SIG-M5 treated with dmso at 0.1 percent for 504 hours (cell line): ENCODE data around the gene DSCAML1.
A peak's percentile ranks its signal among the peaks of the same experiment; 100 is the strongest.
"Not testable (repeated sequence)": the region's sequence is repeated elsewhere in the genome, so short reads cannot be mapped to it uniquely, and the experiment has no call there.

Experiments
- DNase-seq: peaks from one replicate; lab custom pipeline; 2025; ENCODE audit not compliant: unreplicated experiment; lab: John Stamatoyannopoulos, UW

DSCAML1 gene

DNA sequence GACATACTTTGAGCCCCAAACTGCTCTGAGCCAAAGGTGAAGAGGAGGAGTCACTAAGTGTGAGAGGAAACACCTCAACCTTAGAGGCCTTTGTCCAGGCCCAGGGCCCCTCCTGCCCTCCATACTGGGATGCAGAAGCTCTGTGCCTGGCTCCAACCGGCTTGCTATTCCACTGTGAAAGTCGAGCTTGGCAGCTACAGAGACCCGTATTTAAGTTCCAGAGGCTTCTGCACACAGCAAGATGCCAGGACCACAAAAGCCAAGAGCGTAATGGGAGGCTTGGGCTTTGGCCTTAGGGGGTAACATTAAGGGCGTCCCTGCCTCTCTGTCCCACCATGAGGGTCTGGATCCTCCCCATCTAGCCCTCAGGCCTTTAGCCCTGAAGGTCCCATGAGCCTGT, 31.9 kb downstream of the DSCAML1 start:
- DNase-seq, result no peak

DNA sequence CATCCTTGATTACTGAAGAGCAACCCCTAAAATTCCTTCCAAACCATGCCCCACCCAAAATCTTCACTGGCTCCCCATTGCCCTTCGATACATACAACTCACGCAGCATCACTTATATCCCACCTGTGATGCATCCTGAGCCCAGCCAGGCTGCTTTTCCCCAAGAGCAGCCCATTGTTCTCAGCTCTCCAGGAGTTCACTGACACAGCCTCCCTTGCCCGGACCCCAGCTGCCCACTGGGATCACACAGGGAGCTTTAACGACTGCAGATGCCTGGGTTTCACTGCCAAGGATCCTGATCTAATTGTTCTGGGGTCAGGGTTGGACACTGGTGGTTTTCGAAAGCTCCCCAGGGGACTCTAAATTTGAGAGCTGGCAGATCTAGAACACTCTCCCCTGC, 33.6 kb downstream of the DSCAML1 start:
- not testable (repeated sequence) for DNase-seq

DNA sequence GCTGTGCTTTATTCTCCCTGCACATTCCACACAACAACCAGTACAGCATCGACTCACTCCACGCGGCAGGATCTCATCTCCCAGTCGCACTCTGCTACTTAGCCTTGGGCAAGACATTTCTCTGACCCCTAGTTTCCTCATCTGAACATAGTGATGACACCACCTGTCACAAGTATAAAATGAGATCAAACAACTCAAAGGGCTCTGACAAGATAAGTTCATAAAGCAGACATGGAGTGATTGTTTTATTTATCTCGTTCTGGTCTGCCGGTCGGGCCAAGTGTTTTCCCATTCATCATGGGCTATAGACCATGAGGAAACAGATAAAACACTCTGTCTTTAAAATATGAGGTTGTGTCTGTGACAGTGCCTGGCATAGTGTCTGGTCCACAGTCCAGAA, 35.0 kb downstream of the DSCAML1 start:
- DNase-seq, result no peak

DNA sequence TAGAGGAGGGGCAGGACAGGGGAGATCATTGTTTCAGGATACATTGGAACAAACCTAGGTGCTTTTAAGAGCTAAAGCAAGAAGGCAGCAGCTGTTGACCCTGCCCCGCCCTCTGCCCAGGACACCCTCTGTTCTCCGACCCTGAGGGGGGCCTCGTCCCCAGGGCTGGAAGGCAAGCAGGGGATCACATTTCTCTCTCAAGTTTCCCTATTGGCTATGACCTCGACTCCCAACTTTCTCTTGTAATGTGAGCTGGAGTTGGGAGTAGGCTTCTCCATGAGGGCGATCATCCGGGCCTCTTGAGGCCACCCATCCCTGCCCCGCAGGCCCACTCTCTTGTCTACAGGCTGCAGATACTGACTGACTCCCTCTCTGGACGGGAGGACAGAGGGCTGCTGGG, 37.7 kb downstream of the DSCAML1 start:
- no peak for DNase-seq

DNA sequence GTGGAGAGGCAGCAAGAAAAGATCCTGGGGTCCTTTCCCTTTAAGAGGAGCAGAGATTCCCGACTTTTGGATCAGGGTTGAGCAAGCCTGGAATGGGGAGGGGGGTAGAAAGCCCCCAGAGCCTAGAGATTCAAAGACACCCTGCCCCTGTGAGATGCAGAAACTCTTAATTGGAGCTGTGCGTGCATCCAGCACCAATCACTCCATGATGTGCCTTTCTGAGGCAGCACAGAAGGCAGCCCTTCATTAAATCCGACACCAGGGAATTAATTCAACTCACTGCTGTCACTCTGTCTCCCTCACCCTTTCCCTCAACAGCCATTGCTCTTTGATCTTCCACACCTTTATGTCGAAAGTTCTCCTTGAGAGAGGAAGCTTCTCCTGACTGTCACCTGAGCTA, 43.0 kb downstream of the DSCAML1 start:
- DNase-seq, result no peak

DNA sequence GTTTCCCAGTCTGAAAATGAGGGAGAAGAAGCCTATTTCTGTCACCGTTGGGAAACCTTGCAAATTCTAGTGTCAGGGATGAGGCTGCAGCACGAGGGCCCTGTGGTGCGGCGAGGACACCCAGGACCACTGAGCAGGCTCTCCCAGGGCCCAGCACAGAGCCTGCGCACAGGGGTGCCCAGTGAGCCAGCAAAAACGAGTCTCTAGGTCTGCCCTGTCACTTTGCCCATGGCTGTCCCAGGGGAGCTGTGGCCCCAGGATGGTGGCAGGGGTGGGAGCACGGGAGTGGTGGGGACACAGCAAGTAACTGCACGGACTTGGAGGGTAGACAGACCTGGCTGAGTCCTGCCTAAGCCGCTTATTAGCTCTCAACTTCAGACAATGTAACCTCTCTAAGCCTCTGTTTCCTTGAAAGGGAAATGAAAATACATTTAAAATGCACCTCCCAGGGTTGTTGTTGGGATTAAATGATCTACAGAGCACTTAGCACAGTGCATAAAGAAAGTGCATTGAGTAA, 44.2 kb downstream of the DSCAML1 start:
- DNase-seq, result no peak

DNA sequence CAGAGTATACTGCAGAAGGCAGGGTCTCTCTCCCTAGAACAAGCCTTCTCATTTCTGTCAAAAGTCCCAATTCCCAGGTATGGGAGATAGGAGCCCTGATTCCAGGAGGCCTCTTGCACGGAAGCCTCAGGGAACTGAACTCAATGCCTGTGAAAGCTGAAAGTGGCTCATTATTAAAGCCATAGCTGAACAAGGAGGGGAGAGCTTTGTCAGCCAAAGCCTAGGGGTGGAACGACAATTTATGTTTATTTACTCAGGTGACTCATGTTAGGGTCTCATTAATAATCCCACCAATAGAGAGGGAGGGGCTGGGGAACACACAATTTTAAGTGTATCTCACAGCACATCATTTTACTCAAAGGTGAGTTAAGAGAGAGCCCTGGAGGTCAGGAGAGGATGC, 44.9 kb downstream of the DSCAML1 start:
- DNase-seq, result no peak

DNA sequence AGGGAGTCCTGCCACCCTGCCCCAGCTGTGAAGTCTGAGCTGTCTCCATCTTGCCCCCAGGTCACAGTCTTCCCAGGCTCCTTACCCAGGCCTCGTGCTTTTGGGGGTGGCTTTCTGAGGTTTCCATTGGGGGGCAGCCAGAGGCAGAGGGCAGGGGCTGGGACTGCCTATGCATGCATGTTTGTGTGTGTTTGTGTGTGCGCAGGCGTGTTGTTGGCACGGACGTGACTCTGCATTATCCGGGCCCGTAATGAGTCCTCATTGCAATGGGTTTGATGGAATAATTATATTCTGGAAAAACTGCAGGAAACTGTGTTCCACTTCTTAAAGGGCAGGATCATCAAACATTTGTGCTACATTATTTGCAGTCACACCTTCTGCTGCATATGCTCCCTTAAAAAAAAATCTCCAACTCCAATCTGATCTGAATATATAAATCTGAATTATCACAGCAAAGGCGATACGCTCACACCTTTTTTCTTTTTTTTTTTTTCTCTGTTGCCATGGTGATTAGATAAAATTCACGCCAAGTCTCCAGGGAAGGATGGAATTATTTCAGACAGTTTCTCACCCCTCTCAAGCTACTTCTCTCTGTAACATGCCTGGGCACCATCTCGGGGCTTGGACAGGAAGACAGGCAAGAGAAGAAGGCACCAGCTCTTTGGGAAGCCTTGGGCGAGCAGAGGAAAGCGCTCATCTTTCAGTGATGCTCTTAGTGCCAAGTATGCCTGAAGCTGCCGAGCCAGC, 45.9 kb downstream of the DSCAML1 start:
- DNase-seq, result no peak

DNA sequence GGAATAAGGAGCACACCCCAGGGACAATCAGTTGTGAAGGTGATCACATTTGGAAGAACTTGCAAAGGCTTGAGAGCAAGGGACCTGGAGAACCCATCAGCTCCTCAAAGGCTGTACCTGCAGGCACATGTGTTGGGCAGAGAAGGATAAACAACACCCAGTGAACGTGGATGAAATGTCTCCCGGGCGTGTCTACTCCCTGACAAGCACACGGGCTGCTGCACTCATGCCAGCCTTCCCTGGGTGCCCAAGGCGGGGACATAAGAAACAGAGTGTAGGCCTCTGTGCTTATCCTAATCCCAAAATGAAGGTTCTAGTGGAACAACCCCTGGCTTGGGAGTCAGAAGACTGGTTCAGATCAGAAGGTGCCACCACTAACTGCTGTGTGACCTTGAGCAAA, 46.7 kb downstream of the DSCAML1 start:
- DNase-seq, result no peak

DNA sequence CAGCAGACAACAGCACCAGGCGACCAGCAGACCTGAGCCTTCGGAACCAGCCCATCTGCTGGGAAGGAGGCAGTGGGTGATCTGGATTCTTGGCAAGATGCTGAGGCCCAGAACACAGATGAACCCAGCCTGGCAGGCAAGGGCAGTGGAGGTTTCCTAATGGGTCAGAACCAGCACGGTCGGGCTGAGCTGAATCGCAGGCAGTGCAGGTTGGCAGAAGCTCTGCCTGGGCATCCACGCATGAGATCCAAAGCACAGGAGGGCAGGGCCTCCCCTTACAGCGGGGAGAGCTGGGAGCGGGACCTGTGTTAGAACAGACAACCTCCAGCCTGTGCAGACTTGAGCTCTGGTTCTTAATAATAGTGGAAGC, 47.5 kb downstream of the DSCAML1 start:
- DNase-seq, result no peak

DNA sequence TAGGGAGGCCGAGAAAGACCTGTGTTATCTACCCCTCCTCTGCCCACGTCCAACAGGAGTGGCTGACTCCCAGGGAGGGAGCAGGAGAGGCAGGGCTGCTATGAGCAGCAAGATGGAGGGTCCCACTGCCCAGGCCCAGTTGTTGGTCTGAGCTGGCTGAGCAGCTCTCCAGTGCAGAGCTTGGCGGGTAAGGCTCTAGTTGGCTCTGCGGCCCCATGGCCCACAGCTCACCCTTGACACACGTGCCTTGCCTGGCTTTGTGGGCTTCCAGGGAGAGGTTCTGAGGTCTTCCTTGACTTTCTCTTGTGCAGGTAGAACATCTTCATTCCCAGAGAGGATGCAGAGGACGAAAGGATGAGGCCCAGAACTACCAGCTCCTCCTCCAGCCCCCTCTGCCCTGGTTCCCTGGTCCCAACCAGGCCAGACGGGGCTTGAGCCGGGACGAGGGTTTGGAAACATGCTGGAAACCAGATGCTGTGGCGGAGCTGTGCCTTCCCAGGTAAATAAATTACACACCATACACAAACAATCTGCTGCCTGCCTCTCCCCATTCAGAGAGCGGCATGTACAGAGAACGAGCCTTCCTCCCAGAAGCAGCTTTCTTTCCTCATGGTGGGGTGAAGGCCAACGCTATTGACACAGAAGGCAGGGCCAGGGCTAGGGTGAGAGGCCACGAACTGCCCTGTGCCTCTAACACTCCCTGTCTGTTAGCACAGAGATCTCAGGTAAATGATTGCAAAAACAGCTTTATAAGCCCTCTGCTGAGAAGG, 48.1 kb downstream of the DSCAML1 start:
- peak; percentile 6 for DNase-seq

DNA sequence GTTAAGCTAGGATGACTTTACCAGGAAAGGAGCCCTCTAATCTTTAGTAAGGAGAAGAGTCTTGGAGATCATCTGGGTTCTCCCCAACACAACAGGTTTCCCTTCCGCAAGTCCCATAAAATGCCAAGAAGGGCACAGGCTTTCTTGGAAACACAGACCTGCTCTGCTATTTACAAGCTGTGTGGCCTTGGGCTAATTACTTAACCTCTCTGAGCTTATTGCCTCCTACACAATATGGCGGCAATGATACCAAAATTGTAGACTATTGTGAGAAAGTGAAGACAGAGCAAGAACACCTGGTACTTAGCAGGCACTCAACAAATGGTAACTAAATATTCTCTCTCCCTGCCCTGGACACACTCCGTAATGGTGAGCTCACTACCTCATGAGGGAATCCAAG, 49.1 kb downstream of the DSCAML1 start:
- no peak for DNase-seq

DNA sequence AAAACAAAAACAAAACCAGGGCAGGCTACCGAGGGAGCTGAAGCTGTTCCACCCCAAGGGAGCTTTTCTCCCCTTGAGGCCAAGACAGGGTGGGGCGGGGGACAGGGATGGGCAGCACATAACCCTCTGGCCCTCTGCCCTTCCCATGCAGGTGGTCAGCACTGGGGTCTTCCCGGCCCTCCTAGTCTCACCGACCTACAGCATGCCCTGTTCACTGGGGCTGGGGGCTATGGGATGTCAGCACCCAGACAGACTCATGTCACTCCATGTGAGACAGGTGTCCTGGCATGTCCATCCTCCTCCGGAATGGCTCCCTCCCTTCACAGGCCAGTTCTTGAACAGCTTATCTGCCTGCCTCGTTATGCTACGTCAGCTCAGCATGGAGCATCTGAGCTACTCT, 51.7 kb downstream of the DSCAML1 start:
- no peak for DNase-seq

DNA sequence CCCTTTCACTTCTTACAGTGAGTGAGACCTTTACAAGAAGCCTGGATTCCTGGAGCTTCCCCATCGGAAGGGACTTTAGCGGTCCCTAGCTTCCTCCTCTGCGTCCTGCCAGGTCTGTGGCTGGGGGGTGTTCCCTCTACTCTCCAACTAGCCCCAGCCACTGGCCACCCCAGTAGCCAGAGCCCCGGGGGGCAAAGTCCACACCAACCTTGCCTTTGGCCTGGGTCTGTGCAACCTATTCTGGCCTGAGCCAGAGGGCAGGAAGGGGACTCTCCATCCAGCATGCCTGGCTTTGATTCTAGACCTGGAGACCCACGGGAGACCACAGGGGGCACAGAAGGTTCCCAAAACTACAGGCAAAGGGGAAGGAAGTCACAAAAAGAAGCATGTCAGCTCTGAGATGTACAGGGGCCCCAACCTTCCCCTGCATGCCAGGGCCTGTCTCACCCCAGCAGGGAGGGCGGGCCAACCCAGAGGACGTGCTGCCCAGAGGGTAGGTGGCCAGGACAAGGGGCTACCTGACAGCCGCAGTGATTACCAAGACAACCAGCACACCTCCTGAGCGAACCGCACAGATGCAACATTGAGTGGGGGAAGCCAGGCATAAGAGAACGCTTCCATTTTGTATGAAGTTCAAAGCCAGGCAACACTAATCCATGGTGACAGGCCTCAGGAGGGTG, 52.4 kb downstream of the DSCAML1 start:
- DNase-seq, result no peak

DNA sequence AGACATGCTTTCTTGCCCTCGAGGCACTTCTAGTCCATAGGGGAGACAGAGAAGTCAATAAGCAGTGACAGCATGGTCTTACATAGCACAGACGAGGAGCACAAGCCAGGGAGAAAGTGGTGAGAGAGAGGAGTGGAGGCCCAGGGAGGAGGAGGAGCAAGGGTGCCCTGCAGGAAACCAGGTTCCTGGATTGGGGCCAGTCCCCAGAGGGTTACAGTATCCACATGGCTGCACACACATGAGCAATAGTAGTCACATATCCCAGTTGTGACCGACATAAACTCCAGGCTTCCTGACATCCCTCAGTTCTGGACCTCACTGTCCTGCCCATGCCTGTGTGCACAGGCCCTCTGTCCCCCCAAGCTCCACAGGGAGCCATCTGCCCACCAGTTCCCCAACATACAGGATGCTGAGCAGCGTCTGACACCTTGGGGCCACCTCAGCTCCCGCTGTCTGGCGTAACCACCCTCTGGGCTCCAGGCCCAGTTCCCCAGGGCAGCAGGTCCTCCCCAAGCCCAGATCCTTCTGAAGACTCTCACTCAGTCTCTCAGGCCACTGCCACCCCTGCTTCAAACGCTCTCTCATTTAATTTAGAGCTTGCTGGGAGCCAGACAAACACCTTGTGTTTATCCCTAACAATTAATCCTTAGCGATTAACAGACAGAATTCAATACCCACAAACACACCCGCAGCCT, 53.7 kb downstream of the DSCAML1 start:
- DNase-seq, result no peak

DNA sequence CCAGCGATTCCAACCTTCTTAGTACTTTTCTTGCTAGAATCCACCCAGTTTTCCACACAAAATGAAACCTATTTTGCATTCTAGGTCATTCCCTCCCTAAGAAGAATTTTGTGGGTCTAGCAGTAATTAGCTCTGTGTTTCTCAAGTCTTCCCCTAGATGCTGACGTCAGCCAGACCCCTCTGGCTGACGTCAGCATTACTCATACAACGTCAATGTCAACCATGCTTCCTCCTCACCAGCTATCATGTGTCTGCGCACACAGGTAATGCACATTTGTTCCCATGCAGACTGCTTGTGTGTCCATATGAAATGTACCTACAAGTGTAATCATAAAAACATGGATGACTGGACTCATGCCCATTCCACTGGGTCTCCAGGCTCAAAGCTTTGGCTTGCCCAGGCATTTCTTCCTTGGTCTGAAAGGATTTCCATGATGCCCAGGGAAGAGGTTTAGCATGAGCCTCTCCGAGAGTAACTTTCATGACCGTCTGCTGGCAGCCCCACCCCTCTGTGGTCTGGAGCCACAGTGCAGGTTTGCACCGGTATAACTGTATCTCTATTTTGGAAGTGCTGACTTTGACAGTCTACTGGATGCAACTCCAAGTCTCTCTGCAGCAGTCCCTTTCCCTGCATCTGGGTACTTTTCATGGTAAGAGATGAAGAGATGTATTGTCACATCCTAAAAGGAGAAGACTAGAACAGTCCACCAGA, 58.6 kb downstream of the DSCAML1 start:
- DNase-seq, result no peak

DNA sequence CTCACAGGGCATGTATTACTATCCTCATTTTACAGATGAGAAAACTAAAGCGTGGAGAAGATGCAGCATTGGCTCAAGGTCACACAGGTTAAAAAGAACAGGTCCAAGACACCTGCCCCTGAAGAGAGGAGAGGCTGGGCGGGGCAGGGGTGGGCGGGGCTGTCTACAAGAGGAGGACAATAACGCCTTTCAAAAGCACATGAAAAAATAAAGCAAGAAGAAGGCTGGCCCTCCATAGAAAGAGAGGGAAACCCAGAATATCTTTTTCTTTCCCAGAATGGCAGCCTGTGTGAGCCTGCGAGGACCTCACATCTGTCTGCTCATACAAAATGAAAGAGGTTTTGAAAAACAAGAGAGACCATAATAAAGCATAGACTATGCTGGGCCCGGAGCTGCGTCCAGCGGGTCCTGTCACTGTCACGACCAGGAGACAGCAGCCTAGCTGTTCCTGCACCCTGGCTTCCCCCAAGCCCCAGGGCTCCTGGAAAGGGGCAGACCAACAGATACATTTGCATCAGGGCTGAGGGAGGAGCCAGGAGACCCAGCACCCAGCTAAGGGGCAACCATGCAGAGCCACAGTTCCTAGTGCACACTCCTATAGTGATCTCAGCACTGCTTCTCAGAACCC, 61.6 kb downstream of the DSCAML1 start:
- DNase-seq, result no peak

DNA sequence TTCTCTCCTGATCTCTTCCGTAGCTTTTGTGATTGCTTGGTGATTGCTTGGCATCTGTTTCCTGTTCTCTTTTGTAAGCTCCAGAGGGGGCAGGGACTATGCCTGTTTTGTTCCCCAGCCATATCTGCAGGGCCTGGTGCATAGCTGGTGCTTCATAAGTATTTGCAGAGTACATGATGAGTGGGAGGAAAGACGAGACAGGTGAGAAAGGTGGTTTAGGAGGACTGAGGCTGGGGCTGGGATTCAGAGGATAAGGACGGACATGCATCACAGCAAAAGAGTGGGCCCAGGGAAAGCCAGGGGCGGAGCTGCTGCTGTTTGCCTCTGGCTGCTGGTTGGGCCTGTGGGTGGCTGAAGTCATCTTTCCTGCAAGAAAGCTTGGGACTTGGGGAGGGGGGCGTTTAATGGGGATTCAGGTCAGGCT, 62.4 kb downstream of the DSCAML1 start:
- no peak for DNase-seq

DNA sequence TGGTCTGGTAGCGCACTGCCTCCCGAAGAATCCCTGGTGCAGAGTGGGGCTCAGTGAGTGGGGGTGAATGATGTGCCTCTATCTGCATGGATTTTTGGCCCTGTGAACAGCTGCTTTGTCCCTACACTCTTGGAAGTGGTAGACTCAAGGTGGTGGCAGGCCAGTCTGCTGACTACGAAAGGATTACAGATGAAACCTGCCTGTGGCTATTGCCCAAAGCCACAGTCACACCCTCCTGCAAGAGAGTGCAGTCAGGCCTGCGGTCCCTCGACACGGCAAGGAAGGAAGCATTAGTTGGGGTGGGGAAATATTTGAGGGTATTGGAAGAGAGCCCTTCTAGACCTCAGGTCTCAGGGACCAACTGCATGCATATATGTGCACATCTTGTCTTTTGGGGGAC, 63.7 kb downstream of the DSCAML1 start:
- DNase-seq, result no peak

DNA sequence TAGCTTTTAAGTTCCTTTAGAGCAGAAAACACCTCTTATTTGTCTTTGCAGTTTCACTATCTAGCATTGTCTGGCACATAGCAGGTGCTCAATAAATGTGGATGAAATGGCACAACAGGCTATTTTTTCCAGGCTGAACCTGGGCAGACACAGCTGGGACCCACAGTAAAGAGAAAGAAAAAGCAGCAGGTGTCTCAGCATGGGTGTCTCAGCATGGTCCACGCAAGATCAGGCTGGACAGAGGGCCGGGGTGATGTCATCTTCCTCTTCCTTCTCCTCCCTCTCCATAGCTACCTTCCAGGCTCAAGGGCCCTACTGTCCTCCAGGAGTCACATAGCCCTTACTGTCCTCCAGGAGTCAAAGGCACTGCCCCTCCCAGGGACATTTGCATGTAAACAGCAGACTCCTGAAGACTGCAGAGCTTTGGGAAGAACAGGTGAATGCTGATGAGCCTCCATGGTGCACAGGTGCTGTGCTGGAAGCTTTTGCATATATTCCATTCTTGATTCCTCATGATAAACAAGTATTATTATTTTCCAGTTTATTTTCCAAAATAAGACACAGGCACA, 65.2 kb downstream of the DSCAML1 start:
- DNase-seq, result no peak
